Measurements from ENCODE around the gene BMP6.

DNA sequence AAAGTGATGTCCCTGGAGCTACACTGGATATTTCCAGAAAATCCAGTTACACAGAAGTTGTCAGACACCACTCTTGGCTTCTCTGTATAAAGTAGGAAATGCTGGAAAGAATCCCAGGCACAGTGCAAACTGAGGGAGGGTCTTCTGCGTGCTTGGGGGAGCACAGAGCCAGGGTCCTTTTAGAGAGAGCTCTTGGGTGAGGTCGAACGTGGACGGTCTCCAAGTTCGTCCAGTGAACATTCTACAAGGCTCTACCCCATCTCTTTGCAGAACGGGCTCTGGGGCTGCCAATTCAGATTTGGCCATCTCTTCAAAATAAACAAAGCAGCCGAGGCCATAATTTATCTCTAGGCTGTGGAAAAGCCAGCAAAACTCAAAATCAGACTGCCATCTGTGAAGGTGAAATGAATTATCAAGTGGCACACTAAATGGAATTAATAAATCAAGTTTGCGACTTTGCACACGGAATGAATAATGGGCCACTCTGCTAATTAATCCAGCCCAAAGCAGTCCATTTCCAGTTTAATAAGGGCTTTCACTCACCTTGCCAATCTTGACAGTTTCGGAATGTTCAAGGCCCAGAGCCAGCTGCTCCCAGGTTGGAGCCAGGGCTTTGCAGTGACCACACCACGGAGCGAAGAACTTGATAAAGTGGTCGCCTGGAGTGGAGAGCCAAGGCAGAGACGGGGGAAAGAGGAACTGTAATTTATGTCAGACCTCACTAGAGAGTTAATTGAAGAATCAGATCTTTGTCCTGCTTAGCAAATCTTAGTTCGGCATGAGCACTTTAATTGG, 165.4 kb downstream of the BMP6 start:
- TF ChIP-seq EP300 (conservative IDR thresholded peaks at IDR 0.05; ENCODE audit: poor library complexity, severe bottlenecking) (no peak), EZH2 (IDR thresholded peaks at IDR 0.05; ENCODE audit: borderline replicate concordance, insufficient read depth, low read length, poor library complexity, severe bottlenecking) (no peak), TAF1 (IDR thresholded peaks at IDR 0.05; ENCODE audit: low read depth) (no peak), POLR2AphosphoS5 (IDR thresholded peaks at IDR 0.05) (no peak), SMC3 (conservative IDR thresholded peaks at IDR 0.05; ENCODE audit: poor library complexity) (no peak)
- TF ChIP-seq, protein P1, sequence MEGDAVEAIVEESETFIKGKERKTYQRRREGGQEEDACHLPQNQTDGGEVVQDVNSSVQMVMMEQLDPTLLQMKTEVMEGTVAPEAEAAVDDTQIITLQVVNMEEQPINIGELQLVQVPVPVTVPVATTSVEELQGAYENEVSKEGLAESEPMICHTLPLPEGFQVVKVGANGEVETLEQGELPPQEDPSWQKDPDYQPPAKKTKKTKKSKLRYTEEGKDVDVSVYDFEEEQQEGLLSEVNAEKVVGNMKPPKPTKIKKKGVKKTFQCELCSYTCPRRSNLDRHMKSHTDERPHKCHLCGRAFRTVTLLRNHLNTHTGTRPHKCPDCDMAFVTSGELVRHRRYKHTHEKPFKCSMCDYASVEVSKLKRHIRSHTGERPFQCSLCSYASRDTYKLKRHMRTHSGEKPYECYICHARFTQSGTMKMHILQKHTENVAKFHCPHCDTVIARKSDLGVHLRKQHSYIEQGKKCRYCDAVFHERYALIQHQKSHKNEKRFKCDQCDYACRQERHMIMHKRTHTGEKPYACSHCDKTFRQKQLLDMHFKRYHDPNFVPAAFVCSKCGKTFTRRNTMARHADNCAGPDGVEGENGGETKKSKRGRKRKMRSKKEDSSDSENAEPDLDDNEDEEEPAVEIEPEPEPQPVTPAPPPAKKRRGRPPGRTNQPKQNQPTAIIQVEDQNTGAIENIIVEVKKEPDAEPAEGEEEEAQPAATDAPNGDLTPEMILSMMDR (IDR thresholded peaks at IDR 0.05; ENCODE audit: poor library complexity, severe bottlenecking), result no peak

All from neural cell (in vitro differentiated cells).